Glutamatergic neuron (in vitro differentiated cells): ENCODE measurements around the gene PHPT1. TPM values are rescaled to one million over a fixed set of nuclear protein-coding genes. Genes with fewer than 3 reads are reported as not detected.
A peak's percentile ranks its signal among the peaks of the same experiment; 100 is the strongest.

Experiments used
- DNase-seq: peaks from one replicate; pipeline ENCODE4 v3.0.0; 2022
- H3K27ac Mint-ChIP-seq: one replicate; pipeline ENCODE4 v1.8.0; 2020; ENCODE audit warnings: mild to moderate bottlenecking, mixed read lengths, inconsistent platforms; ENCODE audit not compliant: unreplicated experiment
- H3K27me3 Mint-ChIP-seq: one replicate; pipeline ENCODE4 v1.8.0; 2020; ENCODE audit warnings: mild to moderate bottlenecking, moderate library complexity, mixed read lengths, inconsistent platforms; ENCODE audit not compliant: unreplicated experiment
- H3K36me3 Mint-ChIP-seq: one replicate; pipeline ENCODE4 v1.8.0; 2020; ENCODE audit warnings: mild to moderate bottlenecking, mixed read lengths, inconsistent platforms; ENCODE audit not compliant: unreplicated experiment
- H3K4me1 Mint-ChIP-seq: one replicate; pipeline ENCODE4 v1.8.0; 2020; ENCODE audit warnings: mild to moderate bottlenecking, low read depth, mixed read lengths, inconsistent platforms; ENCODE audit not compliant: unreplicated experiment
- H3K4me3 Mint-ChIP-seq: one replicate; pipeline ENCODE4 v1.8.0; 2020; ENCODE audit warnings: mild to moderate bottlenecking, mixed read lengths, inconsistent platforms; ENCODE audit not compliant: unreplicated experiment
- H3K9me3 Mint-ChIP-seq: one replicate; pipeline ENCODE4 v1.8.0; 2020; ENCODE audit warnings: mild to moderate bottlenecking, moderate library complexity, mixed read lengths, inconsistent platforms; ENCODE audit not compliant: unreplicated experiment
- CTCF ChIP-seq: fragments of 200-600 bp; sonication (generic); IDR thresholded peaks from one replicate; pipeline ENCODE4 v1.5.0; 2021; ENCODE audit not compliant: partially characterized antibody, unreplicated experiment
- microRNA-seq: library from miRNA; unstranded; fragments of <30 nt; microRNA quantifications from one replicate; pipeline ENCODE4, GENCODE V29; 2020; ENCODE audit not compliant: unreplicated experiment
- total RNA-seq: library from RNA; stranded (reverse); fragmentation: NEBNext Ultra II Directional; extraction: Animal tissue kit (Norgen Biotek cat#: 25700); gene quantifications from one replicate; pipeline ENCODE4 v1.2.1, GENCODE V29; 2021; ENCODE audit not compliant: unreplicated experiment

PHPT1 gene
- total RNA-seq, 1 donor from 2014 or later = 101 TPM

GRCh38 chr9:136890661-136891060 is 41.5 kb downstream of the PHPT1 start:
- Mint-ChIP-seq H3K9me3 (peaks cover 7% of the 10 kb centered on the region), H3K27me3 (peaks cover 3% of the 10 kb centered on the region), H3K4me1 (peaks cover 4% of the 10 kb centered on the region), H3K27ac (no peak overlapping the region), H3K4me3 (no peak overlapping the region), H3K36me3 (no peaks in the 10 kb centered on the region)
- DNase-seq = no peak
- no peak for TF ChIP-seq CTCF

GRCh38 chr9:136896027-136896426 is 46.8 kb downstream of the PHPT1 start:
- Mint-ChIP-seq H3K27ac (no peak overlapping the region), H3K9me3 (peaks cover 8% of the 10 kb centered on the region), H3K27me3 (peaks cover 8% of the 10 kb centered on the region), H3K4me1 (peaks cover 3% of the 10 kb centered on the region), H3K36me3 (no peaks in the 10 kb centered on the region), H3K4me3 (no peak overlapping the region)
- no peak for TF ChIP-seq CTCF
- no peak for DNase-seq

DNA sequence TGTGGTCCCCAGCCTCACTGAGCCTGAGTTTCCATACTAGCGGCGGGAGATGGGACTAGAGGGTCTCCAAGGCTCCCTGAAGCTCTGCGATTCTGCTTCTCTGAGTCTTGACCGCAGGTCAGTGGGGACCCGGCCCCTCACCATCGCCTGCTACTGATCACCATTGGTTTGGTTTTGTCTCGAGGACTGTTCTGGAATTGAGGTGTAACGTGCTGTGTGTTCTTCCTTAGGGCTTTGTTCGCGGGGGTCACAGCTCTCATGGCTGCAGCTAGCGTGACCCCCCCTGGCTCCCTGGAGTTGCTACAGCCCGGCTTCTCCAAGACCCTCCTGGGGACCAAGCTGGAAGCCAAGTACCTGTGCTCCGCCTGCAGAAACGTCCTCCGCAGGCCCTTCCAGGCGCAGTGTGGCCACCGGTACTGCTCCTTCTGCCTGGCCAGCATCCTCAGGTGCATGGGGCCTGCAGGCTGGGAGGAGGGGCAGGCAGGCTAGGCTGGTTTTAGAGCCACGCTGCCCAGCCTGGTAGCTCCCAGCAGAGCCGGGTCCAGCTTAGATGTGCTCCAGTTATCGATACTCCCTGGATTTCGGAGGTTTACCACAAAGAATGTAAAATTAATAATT is 49.4 kb downstream of the PHPT1 start:
- no peaks in the 10 kb centered on the region for H3K36me3 Mint-ChIP-seq
- TF ChIP-seq CTCF = no peak
- DNase-seq = no peak
- peaks cover 19% of the 10 kb centered on the region for H3K4me1 Mint-ChIP-seq
- H3K9me3 Mint-ChIP-seq = peaks cover 9% of the 10 kb centered on the region
- no peak overlapping the region for H3K4me3 Mint-ChIP-seq
- peaks cover 11% of the 10 kb centered on the region for H3K27me3 Mint-ChIP-seq
- H3K27ac Mint-ChIP-seq = no peak overlapping the region

- Mint-ChIP-seq H3K36me3 (no peaks in the 10 kb centered on the region), H3K9me3 (peaks cover 9% of the 10 kb centered on the region), H3K27me3 (peaks cover 11% of the 10 kb centered on the region), H3K4me3 (no peak overlapping the region), H3K27ac (no peak overlapping the region), H3K4me1 (peaks cover 19% of the 10 kb centered on the region)
- DNase-seq = no peak
- no peak for TF ChIP-seq CTCF
These were observed 50.0 kb downstream of the PHPT1 start for GRCh38 chr9:136899196-136899595.

DNA sequence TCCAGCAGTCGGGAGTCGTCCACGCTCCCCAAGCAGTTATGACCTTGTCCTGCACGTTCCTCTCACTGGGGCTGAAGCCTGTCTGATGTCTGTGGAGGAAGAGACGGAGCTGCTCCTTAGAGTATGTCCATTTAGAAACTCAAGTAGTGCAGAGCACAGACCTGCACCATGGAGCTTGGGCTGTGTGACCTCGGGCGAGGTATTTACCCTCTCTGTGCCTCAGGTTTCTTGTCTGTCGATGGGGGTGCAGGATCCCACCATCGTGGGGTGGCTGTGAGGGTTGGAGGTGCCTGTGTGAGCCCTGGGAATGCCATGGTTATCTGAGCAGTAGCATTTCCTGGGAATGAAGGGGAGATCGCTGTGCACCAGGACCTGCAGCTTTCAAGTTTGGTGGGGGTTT is 51.3 kb downstream of the PHPT1 start:
- Mint-ChIP-seq H3K4me1 (peaks cover 24% of the 10 kb centered on the region), H3K9me3 (peaks cover 9% of the 10 kb centered on the region), H3K36me3 (no peaks in the 10 kb centered on the region), H3K27me3 (peaks cover 8% of the 10 kb centered on the region), H3K27ac (no peak overlapping the region), H3K4me3 (no peak overlapping the region)
- TF ChIP-seq CTCF = no peak
- DNase-seq = no peak

Small RNA genes within 50 kb of the gene (microRNA-seq; reads per million reads assigned to microRNA genes)
- gene MIR4292 (not detected), gene MIR4479 (3.7 reads per million, percentile 27 among the genes with 10 or more reads in this experiment)

Other genes starting within 250 kb of the PHPT1 start
- 8.1 TPM for gene EGFL7, start 186.5 kb upstream of the PHPT1 start, total RNA-seq
- gene AGPAT2, start 162.0 kb upstream of the PHPT1 start, total RNA-seq = 72.8 TPM
- gene DIPK1B, start 136.8 kb upstream of the PHPT1 start, total RNA-seq = 71.3 TPM
- gene LCN10, start 106.5 kb upstream of the PHPT1 start, total RNA-seq = not detected
- gene LCN6, start 100.9 kb upstream of the PHPT1 start, total RNA-seq = not detected
- not detected for gene LCN8, start 91.2 kb upstream of the PHPT1 start, total RNA-seq
- gene LCN15, start 84.9 kb upstream of the PHPT1 start, total RNA-seq = 1.9 TPM
- 46.1 TPM for gene TMEM141, start 58.1 kb upstream of the PHPT1 start, total RNA-seq
- gene CCDC183, start 53.1 kb upstream of the PHPT1 start, total RNA-seq = 20.0 TPM
- 149 TPM for gene RABL6, start 41.5 kb upstream of the PHPT1 start, total RNA-seq
- 15.3 TPM for gene AJM1, start 6.9 kb upstream of the PHPT1 start, total RNA-seq
- gene MAMDC4, start 2.9 kb downstream of the PHPT1 start, total RNA-seq = 17.6 TPM
- gene EDF1, start 16.9 kb downstream of the PHPT1 start, total RNA-seq = 343 TPM
- 27.3 TPM for gene TRAF2, start 37.1 kb downstream of the PHPT1 start, total RNA-seq
- gene FBXW5, start 95.3 kb downstream of the PHPT1 start, total RNA-seq = 77.9 TPM
- gene C8G, start 95.8 kb downstream of the PHPT1 start, total RNA-seq = 14.5 TPM
- 2.9 TPM for gene LCN12, start 102.9 kb downstream of the PHPT1 start, total RNA-seq
- not detected for gene PTGDS, start 128.1 kb downstream of the PHPT1 start, total RNA-seq
- gene LCNL1, start 133.6 kb downstream of the PHPT1 start, total RNA-seq = not detected
- 50.7 TPM for gene PAXX, start 143.0 kb downstream of the PHPT1 start, total RNA-seq
- gene CLIC3, start 147.2 kb downstream of the PHPT1 start, total RNA-seq = not detected
- 70.7 TPM for gene ABCA2, start 178.8 kb downstream of the PHPT1 start, total RNA-seq
- 0.20 TPM for gene FUT7, start 182.7 kb downstream of the PHPT1 start, total RNA-seq
- gene NPDC1, start 196.8 kb downstream of the PHPT1 start, total RNA-seq = 260 TPM
- 0.69 TPM for gene ENTPD2, start 204.7 kb downstream of the PHPT1 start, total RNA-seq
- 13.5 TPM for gene SAPCD2, start 221.1 kb downstream of the PHPT1 start, total RNA-seq
- 5.1 TPM for gene UAP1L1, start 228.1 kb downstream of the PHPT1 start, total RNA-seq
- gene MAN1B1, start 237.6 kb downstream of the PHPT1 start, total RNA-seq = 59.8 TPM